HG03469 (cell line): ENCODE data around the gene TDRD1.
A peak's percentile ranks its signal among the peaks of the same experiment; 100 is the strongest.
"Not testable (repeated sequence)": the region's sequence is repeated elsewhere in the genome, so short reads cannot be mapped to it uniquely, and the experiment has no call there.

Experiments used
- ATAC-seq: cut with Tn5 transposase; IDR thresholded peaks from one replicate; pipeline ENCODE4 v1.9.1; 2021; ENCODE audit warnings: mild to moderate bottlenecking, moderate library complexity, moderate number of reproducible peaks; ENCODE audit not compliant: unreplicated experiment

Gene TDRD1, protein sequence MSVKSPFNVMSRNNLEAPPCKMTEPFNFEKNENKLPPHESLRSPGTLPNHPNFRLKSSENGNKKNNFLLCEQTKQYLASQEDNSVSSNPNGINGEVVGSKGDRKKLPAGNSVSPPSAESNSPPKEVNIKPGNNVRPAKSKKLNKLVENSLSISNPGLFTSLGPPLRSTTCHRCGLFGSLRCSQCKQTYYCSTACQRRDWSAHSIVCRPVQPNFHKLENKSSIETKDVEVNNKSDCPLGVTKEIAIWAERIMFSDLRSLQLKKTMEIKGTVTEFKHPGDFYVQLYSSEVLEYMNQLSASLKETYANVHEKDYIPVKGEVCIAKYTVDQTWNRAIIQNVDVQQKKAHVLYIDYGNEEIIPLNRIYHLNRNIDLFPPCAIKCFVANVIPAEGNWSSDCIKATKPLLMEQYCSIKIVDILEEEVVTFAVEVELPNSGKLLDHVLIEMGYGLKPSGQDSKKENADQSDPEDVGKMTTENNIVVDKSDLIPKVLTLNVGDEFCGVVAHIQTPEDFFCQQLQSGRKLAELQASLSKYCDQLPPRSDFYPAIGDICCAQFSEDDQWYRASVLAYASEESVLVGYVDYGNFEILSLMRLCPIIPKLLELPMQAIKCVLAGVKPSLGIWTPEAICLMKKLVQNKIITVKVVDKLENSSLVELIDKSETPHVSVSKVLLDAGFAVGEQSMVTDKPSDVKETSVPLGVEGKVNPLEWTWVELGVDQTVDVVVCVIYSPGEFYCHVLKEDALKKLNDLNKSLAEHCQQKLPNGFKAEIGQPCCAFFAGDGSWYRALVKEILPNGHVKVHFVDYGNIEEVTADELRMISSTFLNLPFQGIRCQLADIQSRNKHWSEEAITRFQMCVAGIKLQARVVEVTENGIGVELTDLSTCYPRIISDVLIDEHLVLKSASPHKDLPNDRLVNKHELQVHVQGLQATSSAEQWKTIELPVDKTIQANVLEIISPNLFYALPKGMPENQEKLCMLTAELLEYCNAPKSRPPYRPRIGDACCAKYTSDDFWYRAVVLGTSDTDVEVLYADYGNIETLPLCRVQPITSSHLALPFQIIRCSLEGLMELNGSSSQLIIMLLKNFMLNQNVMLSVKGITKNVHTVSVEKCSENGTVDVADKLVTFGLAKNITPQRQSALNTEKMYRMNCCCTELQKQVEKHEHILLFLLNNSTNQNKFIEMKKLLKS

DNA sequence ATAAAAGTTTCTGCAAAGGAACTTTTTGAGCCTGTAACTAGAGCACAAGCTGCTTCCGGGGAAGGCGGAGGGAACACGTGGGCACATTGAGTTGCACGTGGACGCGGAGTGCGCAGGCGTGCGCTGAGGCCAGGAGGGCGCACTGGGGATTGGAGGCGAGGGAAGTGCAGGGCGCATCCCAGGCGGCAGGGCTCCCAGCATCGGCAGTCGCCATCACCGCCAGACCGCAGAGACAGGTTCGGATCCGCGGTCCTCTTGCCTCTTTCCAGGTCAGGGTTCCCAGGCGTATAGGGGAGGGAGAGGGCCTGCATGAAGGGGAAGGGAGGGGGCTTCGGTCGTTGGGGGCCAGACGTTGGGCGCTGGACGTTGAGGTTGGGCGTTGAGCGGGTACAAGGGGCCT is at the start of gene TDRD1:
Gene TDRD1 (plus strand): TSS at position 206 of the 400 bp plus-strand sequence. CDS start 8,479 bp downstream, outside the sequence.
- no peak for ATAC-seq

DNA sequence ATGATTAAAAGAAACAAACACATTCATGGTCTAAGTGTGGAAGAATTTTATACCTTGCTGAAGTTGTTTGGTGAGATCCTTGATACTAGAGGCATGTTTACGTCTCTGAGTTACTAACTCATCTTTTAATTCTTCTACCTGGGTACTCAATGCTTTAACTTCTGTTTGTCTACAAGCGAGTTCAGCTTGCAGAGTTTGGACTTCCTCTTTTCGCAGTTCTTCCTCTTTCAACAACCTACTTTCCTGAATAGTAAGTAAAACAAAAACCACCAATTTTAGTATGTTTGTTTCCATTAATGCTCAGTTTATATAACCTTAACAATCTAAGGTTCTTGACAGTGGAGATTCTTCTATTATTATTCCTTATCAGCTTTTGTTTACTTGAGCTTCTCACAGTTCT is 48.1 kb upstream of the TDRD1 start:
- ATAC-seq = peak; percentile 80

DNA sequence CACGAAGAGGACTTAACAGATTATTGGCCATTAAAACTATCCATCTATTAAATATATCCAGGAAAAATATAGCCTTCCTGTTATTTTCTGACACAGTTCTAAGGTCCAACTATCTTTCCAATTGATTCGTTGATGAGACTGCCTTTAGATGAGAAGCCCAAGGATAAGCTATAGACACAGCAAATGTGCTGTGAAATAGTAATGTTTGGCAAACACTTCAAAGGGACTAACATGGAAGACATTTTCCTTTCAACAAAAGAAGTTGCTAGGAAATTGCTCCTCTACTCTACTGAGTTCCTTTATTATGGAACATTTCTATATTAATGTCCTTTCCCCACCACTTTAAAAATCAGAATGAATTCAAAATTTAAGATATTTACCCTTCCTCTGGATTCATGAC is 43.7 kb upstream of the TDRD1 start:
- no peak for ATAC-seq

DNA sequence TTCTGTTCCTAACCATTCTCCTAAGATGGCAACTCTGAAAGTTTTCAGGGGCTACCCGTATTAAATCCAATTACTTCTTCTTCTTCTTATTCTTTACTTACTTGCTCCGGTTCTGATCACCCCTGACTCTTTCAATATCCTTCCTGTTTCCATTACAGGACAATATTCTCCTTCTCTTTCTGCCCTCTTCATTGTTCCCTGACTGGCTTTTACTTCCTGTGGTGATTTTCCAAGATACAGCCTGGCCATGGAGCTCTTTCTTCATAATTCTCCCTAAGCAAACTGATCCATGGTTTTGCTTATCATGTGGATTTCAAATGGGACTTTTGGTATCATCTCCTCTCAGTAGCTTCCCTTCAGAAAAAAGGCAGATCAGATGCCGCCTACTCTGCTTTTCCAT is 40.6 kb upstream of the TDRD1 start:
- no peak for ATAC-seq

DNA sequence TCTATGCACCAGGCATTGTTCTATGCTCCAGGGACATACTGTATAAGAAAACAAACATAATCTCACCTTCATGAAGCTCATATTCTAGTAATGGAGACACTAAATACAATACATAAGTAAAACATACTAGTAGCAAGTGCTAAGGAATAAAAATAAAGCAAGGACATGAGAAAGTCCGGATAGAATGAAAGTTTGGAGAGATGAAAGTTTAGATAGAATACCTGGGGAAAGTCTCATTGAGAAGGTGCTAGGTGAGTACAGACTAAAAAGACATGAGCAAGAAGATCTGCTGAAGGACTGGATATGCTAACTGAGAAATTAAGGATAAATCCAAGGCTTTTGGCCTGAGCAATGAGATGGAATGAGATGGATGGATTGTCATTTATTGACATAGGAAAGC is 39.1 kb upstream of the TDRD1 start:
- ATAC-seq = no peak

DNA sequence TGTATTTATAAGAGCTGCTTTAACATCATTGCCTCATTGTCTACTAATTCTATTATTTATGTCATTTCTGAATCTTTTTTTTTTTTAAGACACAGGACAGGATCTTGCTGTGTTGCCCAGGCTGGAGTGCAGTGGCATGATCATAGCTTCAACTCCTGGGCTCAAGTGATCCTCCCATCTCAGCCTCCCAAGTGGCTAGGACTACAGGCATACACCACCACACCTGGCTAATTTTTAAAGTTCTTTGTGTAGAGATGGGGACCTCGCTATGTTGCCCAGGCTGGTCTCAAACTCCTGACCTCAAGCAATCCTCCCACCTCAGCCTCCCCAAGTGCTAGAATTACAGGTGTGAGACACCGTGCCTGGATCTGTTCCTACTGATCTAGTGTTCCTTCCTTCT is 38.3 kb upstream of the TDRD1 start:
- ATAC-seq = not testable (repeated sequence)

DNA sequence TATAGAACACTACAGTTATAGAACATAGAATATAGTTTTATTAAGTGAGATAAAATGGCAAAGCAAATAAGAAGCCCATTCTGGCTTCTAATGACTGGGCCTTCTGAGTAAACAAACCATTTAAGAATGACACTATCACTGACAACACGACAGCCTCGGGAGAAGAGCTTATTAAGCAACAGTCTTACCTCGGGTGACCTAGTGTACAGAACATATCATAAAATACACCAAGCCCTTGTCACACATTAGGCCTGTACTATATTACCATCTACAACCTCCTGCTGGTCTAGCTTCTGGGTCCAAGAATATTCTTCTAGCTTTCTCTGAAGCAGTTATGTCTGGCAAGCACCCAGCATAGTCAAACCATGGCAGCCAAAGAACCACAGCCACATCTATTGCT is 37.1 kb upstream of the TDRD1 start:
- ATAC-seq = no peak

DNA sequence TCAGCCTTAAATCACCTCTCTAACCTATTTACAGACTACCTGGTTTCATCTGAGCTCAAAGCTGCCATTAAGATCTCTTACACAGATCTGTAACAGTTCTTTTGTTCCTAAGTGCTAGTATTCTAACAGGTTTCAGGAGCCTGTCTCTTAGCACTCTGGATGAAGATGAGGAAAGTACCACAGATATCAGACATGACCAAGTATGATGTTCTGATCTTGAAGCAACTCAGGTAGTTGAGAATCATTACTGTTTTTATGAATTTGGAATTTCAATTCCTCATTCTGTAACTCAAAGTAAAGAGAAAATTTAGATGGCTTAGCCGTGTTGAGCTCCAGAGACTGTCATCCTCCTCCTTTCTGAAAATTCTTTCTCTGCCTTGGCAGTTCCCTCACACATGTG is 36.0 kb upstream of the TDRD1 start:
- ATAC-seq = no peak

DNA sequence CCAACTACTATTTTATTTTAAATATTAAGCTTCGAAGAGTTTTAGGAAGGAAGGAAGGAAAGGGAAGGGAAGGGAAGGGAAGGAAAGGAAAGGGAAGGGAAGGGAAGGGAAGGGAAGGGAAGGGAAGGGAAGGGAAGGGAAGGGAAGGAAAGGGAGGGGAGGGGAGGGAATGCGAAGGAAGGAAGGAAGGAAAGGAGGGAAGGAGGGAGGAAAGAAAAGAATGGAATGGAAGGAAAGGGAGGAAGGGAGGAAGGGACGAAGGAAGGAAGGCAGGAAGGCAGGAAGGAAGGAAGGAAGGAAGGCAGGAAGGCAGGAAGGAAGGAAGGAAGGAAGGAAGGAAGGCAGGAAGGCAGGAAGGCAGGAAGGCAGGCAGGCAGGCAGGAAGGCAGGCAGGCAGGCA is 29.7 kb upstream of the TDRD1 start:
- not testable (repeated sequence) for ATAC-seq

DNA sequence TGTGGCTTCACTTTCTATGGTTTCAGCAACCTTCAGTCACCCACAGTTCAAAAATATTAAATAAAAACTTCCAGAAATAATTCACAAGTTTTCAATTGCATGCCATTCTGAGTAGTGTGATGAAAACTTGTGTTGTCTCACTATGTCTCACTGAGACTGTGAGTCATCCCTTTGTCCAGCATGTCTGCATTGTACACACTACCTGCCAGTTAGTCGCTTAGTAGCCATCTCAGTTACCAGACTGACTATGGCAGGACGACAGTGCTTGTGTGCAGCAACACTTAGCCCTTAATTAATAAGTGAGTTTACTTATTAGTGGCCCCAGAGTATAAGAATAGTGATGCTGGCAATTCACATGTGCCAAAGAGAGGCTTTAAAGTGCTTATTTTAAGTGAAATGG is 27.7 kb upstream of the TDRD1 start:
- ATAC-seq = no peak

DNA sequence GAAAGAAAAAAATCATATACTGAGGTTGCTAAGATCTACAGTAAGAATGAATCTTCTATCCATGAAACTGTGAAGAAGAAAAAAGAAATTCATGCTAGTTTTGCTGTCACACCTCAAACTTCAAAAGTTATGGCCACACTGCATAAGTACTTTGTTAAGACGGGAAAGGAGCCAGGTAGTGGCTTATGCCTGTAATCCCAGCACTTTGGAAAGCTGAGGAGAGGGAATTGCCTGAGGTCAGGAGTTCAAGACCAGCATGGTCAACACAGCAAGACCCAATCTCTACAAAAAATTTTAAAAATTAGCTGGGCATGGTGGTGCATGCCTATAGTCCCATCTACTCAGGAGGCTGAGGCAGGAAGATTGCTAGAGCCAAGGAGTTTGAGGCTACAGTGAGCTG is 27.3 kb upstream of the TDRD1 start:
- no peak for ATAC-seq

DNA sequence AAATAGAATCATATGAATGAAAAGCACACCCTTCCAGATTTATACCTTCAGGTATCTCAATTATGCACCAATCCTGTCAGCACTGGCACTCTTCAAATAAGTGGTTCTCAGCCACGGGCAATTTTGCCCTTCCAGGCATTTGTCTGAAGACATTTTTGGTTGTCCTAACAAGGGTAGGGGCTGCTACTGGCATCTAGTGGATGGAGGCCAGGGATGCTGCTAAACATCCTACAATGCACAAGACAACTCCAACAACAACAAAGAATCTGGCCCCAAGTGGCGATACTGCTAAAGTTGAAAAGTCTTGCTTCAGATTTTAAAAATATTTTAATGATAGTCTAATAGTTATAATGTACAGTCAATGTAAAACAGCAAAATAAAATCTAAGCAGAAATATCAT is 21.2 kb upstream of the TDRD1 start:
- ATAC-seq = no peak

DNA sequence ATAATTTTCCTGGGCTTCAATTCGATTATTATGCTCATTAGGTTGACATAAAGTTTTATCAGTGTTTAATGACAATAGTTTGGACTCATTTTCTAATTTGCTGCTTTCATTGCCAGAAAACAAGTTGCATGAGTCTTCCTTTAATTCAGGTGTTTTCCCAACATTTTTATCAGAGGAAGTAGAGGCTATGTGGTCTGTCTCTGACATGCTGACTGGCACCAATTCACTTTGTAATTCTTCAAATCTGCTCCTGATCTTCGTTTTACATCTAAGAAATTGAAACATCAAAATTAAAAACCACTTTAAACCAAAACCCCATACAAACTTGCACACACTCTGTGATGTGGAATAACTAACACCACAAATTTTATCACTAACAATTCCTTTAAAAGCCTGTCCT is 16.1 kb upstream of the TDRD1 start:
- no peak for ATAC-seq

DNA sequence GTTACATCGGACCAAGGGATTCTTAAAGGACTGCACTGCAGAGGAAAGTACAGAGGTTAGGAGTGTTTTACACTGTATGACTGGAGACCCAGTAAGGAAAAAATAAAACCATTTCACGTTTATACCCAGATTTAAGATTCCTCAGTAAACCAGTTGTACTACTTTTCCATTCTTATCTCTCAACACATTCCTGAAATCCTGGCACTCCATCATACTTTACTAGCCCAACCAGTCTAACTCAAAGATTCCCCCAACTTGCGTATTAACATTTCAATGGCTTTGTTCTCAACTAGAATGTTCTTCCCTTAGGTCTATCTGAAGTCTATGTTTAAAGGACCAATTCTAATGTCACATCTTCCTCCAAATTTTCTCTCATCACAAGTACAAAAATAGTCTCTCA is 13.1 kb upstream of the TDRD1 start:
- no peak for ATAC-seq

DNA sequence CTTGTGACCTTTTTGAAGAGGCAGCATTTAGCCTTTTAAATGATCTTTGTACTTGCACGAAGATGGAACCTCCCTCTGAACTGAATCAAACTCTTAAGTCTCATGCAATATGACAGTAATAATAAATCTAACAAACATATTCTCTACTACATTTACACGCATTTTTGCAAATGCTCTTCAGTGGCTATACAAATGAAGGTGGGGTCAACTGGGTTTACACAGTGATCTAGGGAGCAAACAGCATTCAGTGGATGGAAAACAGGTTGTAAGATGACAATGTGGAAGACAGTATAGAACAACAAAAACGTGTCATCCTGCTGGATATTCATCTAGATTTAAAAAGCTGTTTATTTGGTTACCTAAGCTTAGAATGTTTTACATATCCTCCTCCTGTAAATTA is 12.7 kb upstream of the TDRD1 start:
- no peak for ATAC-seq

DNA sequence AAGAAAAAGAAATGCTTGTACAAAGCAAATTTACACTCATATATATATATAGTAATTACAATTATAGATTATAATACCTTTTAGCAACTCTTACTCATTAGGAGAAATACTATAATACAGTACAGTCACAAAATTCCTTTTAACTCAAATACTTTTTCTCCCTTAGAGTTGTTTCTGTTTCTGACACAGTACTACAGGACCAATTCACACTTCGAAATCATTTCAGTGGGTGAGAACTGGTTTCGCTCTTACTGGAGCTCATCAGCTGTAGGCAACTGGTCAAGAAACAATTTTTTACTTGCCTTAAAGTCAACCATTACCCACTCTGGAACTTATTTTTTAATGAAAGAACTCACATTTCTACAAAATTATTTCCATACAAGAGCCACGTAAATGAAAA is 11.2 kb upstream of the TDRD1 start:
- ATAC-seq = no peak

DNA sequence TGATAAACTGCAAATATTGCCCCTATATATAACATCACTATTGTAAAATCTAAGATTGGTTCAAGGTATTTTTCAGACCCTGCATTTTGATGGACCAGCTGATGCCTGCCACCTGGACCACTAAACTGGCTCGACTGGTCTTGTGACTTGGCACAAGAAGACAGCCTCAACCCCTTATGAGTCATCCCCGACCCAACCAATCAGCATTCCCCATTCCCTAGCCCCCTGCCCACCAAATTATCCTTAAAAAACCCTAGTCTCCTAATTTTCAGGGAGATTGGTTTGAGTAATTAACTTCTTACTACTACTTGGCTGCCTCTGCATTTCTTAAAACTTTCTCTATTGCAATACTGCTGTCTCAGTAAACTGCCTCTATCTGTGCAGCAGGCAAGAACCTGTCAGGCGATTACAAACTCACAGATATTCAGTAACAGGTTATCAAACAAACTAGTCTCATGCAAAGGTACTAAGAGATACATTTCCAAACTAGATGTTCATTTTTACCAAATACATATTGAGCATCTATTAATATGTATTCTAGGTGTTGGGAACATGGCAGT is 10.6 kb upstream of the TDRD1 start:
- ATAC-seq = no peak

DNA sequence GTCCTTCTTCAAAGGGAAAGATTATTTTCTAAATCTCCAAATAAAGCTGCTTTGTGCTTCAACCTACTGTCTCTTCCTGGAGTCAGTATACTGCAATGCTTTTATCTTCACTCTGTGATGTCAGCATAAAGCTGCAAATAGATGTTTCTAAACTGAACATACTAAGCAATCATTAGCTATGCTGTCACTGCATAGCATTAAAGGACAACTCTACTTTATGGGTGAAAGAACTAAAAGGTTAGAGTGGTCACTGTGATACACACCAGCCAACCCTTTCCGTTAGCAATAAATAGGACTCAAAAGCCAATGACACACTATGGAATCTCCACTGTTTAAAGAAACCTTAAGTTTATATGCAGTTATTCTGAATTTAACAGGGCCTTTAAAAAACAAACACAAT is 6.9 kb upstream of the TDRD1 start:
- ATAC-seq = no peak

DNA sequence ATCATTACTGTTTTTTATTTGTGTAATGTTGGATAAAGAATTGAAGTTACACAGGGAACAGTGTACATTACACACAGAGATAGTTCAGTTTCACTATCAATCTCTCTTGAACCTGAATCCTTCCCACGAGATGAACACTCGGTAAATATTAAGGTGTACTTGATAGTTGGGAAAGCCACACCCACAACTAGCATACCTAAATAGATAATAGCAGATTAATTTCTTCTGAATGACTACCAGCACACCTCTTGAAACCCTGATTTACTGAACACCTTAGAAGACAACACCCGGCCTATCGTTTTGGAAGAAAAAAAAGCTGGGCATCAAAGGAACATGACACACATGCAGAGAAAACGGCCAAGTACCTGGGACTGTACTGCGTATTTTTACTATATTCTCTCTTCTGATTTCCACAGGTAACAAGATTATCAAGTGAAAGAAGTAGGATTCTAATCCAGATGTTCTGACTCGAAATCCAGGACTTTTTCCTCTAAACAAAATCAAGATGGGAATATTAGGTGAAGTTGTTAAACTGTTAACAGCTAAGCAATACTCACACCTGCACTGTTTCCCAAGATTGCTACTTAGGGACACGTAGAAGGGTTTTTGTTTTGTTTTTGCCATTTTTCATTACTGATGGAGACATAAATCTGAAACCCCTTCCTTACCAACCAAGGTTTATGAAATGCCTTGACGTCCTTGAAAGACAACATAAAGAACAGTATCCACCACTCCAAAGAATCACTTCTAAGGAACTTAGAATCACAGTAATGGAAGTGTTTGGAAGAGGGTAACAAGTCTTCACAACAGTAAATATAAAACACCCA is 6.2 kb upstream of the TDRD1 start:
- no peak for ATAC-seq

DNA sequence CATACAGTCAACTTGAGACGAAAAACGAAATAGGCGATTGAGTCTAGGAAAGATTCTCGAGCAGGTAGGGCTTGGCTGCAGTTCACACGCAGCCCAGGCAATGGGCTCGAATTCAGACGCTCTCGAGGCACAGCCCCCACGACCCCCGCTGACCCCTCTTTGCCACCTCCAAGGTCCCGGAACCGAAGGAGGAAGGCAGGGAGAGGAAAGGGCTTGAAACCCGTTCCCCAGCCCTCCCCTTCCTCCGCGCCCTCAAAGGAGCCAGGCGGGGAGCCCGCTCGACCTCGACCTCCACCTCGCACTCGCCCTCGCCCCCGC is 5.6 kb upstream of the TDRD1 start:
- ATAC-seq = no peak
